Stomach (tissue), 9 donors: ENCODE results near the gene BRD2. TPM values are rescaled to one million over a fixed set of nuclear protein-coding genes. Genes with fewer than 3 reads are reported as not detected.

Experiments
- DNase-seq, 2 donors: peaks; one replicate each; pipeline versions ENCODE4 v3.0.0 to v3.0.0-alpha.2; 2013 to 2019
- H3K27ac ChIP-seq, 5 donors: fragments of 200-600 bp in 4 of 5; sonication (generic) in 4 of 5; one replicate each; pipeline ENCODE4 v1.5.1; 2013 to 2019; ENCODE audit warnings: mild to moderate bottlenecking in 1 of 5, moderate library complexity in 1 of 5
- H3K27me3 ChIP-seq, 3 donors: fragments of 200-600 bp; sonication (generic); one replicate each; pipeline ENCODE4 v1.5.1; 2017 to 2019; ENCODE audit warnings: mixed run types in 1 of 3
- H3K36me3 ChIP-seq, 4 donors: fragments of 200-600 bp; sonication (generic); 1 replicate in 3 of 4; 2 replicates in 1 of 4; pipeline ENCODE4 v1.5.1; 2016 to 2019
- H3K4me1 ChIP-seq, 4 donors: fragments of 200-600 bp; sonication (generic); one replicate each; pipeline ENCODE4 v1.5.1; 2016 to 2019
- H3K4me3 ChIP-seq, 4 donors: fragments of 200-600 bp; sonication (generic) in 3 of 4; one replicate each; pipeline ENCODE4 v1.5.1; 2016 to 2019; ENCODE audit warnings: mild to moderate bottlenecking in 1 of 4
- H3K9me3 ChIP-seq, 4 donors: fragments of 200-600 bp; sonication (generic); one replicate each; pipeline ENCODE4 v1.5.1; 2016 to 2019
- EP300 ChIP-seq: sonication (generic); formaldehyde crosslinking; IDR thresholded peaks from one replicate; pipeline ENCODE4 v1.6.1; 2017; ENCODE audit warnings: antibody characterized with exemption
- POLR2A ChIP-seq, 4 donors: fragments of 450-650 bp; IDR thresholded peaks; one replicate each; pipeline ENCODE4 v1.6.1; 2016; ENCODE audit warnings: antibody characterized with exemption in 4 of 4, control low read depth in 2 of 4, mild to moderate bottlenecking in 1 of 4, moderate library complexity in 1 of 4
- POLR2AphosphoS5 ChIP-seq, 3 donors: sonication (generic); formaldehyde crosslinking; IDR thresholded peaks; one replicate each; pipeline ENCODE4 v1.6.1; 2016; ENCODE audit warnings: antibody characterized with exemption in 3 of 3
- WGBS, 5 donors: extraction: QIAGEN DNeasy Blood & Tissue Kit in 3 of 5; methylation state at CpG; one replicate each; pipeline versions ENCODE4 v1.1.5 to v1.1.7; 2013 to 2018; 5-methylcytosine and 5-hydroxymethylcytosine counted together
- intact Hi-C: fragments of 100-400 bp; cut with DNase I; formaldehyde crosslinking; loops from one replicate; pipeline ENCODE4 v1.15.1; 2023; ENCODE audit warnings: low total_unique reads
- polyA plus RNA-seq, 3 donors: library from polyadenylated mRNA; stranded (reverse); fragments of 200-250 nt; gene quantifications; one replicate each; pipeline ENCODE4 v1.2.3, GENCODE V29; 2013
- total RNA-seq, 5 donors: library from RNA; depleted of rRNA; stranded (reverse); fragments of >200 nt; gene quantifications; one replicate each; pipeline versions ENCODE4 v1.1.0 to v1.2.3, GENCODE V29; 2014 to 2016
- TF ChIP-seq, protein P1 (sequence below), 7 experiments: fragments of 450-650 bp in 4 of 7; fragments of 200-600 bp in 3 of 7; sonication (generic) in 3 of 7; IDR thresholded peaks; one replicate each; pipeline ENCODE4 v1.5.1; 2016 to 2019; ENCODE audit warnings: antibody characterized with exemption in 7 of 7, control low read depth in 2 of 7, mild to moderate bottlenecking in 1 of 7
- donor health status: healthy with polysubstance abuse.
- donor health status: Bipolar disorder and iron deficiency.
- donor health status: healthy.

The BRD2 gene
- total and polyA plus RNA-seq, 8 donors, result 70.7 to 538 (median 129) TPM

- TF ChIP-seq, protein P1, sequence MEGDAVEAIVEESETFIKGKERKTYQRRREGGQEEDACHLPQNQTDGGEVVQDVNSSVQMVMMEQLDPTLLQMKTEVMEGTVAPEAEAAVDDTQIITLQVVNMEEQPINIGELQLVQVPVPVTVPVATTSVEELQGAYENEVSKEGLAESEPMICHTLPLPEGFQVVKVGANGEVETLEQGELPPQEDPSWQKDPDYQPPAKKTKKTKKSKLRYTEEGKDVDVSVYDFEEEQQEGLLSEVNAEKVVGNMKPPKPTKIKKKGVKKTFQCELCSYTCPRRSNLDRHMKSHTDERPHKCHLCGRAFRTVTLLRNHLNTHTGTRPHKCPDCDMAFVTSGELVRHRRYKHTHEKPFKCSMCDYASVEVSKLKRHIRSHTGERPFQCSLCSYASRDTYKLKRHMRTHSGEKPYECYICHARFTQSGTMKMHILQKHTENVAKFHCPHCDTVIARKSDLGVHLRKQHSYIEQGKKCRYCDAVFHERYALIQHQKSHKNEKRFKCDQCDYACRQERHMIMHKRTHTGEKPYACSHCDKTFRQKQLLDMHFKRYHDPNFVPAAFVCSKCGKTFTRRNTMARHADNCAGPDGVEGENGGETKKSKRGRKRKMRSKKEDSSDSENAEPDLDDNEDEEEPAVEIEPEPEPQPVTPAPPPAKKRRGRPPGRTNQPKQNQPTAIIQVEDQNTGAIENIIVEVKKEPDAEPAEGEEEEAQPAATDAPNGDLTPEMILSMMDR (IDR thresholded peaks at IDR 0.05), result peak in 5 of 7 experiments; percentile 74 to 83 (median 83)
- TF ChIP-seq EP300, result no peak
- peak; percentile 36 to 98 (median 92) for TF ChIP-seq POLR2AphosphoS5 (IDR thresholded peaks at IDR 0.05)
- TF ChIP-seq POLR2A (IDR thresholded peaks at IDR 0.05), result peak in 2 of 4 donors; percentile 33 to 46
- Histone ChIP-seq H3K9me3 (no peaks in the 10 kb centered on the region), H3K4me1 (peaks cover 0 to 48% (median 14%) of the 10 kb centered on the region in 4 donors), H3K36me3 (peaks cover 0 to 17% (median 5%) of the 10 kb centered on the region in 4 donors), H3K4me3 (peak within 1 kb of the TSS in 3 of 4 donors; percentile 29 to 46 (median 32)), H3K27ac (peak within 1 kb of the TSS; percentile 69 to 90 (median 71)), H3K27me3 (no peaks in the 10 kb centered on the region)
- peak; percentile 93 to 95 for DNase-seq
- 20 to 32% (median 22%) methylated on average over 10 of the region's 10 CpGs for WGBS, 5 donors
- intact Hi-C loops, result no loop called here
Measured at GRCh38 chr6:32952817-32953739, 15.3 kb upstream of the BRD2 start, which contains the start of gene HLA-DMA. Gene HLA-DMA, minus strand, starts transcription at chr6:32953097. Its CDS starts 61 bp downstream, at chr6:32953036.

DNA sequence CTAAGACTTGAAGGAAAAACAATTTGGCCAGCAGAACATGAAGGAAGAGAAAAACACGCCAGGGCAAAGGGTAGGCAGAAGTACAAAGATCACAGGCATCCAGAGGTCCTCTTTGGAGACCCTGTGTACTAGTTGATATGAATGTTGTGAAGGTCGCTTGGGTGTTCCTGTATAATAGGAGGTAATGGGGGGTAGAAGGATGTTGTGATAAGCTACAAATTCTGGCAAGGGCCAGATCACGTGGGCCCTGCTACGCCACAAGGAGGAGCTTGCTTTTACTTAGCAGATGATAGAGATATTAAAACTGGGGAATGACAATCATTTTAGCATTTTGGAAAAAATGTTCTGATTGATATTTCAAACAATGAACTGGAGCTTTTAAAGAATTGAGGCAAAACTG lies 14.6 kb upstream of the BRD2 start:
- no peak for DNase-seq
- intact Hi-C loops, result no loop called here
- Histone ChIP-seq H3K27ac (peak overlapping the region in 2 of 5 donors; percentile 84 to 90), H3K4me1 (peaks cover 0 to 48% (median 14%) of the 10 kb centered on the region in 4 donors), H3K27me3 (no peaks in the 10 kb centered on the region), H3K36me3 (peaks cover 0 to 14% (median 5%) of the 10 kb centered on the region in 4 donors), H3K9me3 (no peaks in the 10 kb centered on the region), H3K4me3 (no peak overlapping the region)
- TF ChIP-seq, protein P1 (IDR thresholded peaks at IDR 0.05), result no peak
- TF ChIP-seq POLR2AphosphoS5 (IDR thresholded peaks at IDR 0.05), result no peak
- no peak for TF ChIP-seq EP300
- no peak for TF ChIP-seq POLR2A (IDR thresholded peaks at IDR 0.05)
- 56 to 70% (median 66%) methylated on average over 4 of the region's 4 CpGs for WGBS, 5 donors

- intact Hi-C loops, result no loop called here
- H3K27me3 ChIP-seq, result no peaks in the 10 kb centered on the region
- no peak overlapping the region for H3K27ac ChIP-seq
- peaks cover 0 to 48% (median 14%) of the 10 kb centered on the region in 4 donors for H3K4me1 ChIP-seq
- H3K36me3 ChIP-seq, result peaks cover 0 to 10% (median 4%) of the 10 kb centered on the region in 4 donors
- WGBS, 5 donors, result 91 to 94% (median 92%) methylated on average over 4 of the region's 4 CpGs
- DNase-seq, result no peak
- TF ChIP-seq, protein P1 (IDR thresholded peaks at IDR 0.05), result no peak
- TF ChIP-seq EP300, result no peak
- no peaks in the 10 kb centered on the region for H3K9me3 ChIP-seq
- H3K4me3 ChIP-seq, result no peak overlapping the region
Measured at GRCh38 chr6:32954267-32954666, 14.1 kb upstream of the BRD2 start.

DNA sequence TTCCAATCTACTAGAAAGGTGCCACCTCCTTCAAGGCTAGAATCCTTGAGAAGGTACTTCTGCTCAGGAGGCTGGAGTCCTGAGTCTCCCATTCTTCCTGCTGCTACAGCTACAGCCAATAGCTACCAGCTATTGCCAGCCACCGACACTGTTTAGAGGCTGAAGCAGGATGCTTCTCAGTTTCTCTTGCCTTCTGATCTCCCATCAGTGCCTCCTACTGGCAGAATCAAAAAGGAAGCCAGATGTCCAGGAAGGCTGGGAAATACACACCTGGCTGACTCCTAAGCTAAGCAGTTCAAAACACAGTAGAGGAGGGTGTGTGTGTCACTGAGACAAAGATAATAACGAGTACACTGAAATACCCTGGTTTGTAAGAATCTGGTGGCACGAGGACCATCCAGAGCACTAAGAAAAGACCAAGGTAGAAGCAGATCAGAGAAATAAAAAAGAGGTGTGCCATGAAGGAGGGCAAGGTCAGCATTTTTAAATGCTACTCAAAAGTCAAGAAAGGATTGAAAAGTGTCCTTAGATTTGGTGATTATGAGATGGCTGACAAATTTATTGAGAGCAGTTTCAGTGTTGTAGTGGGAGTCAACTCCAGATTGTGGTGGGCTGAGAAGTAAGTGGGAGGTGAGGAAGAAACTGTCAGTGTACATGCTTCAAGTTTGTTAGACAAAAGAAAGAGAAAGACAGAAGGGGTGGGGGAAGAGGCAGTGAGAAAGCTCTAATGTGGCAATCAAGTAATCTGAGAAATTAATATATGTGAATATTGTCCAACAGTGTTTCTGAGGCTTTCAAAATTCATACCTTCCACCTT lies 13.2 kb upstream of the BRD2 start:
- H3K27me3 ChIP-seq, result no peaks in the 10 kb centered on the region
- TF ChIP-seq, protein P1 (IDR thresholded peaks at IDR 0.05), result peak in 1 of 7 experiments; percentile 0
- TF ChIP-seq POLR2A (IDR thresholded peaks at IDR 0.05), result no peak
- no peak for TF ChIP-seq POLR2AphosphoS5 (IDR thresholded peaks at IDR 0.05)
- no peak for TF ChIP-seq EP300
- H3K27ac ChIP-seq, result no peak overlapping the region
- peaks cover 0 to 41% (median 14%) of the 10 kb centered on the region in 4 donors for H3K4me1 ChIP-seq
- no peak overlapping the region for H3K4me3 ChIP-seq
- peaks cover 0 to 1% (median 0%) of the 10 kb centered on the region in 4 donors for H3K36me3 ChIP-seq
- DNase-seq, result peak; percentile 38 to 56
- no peaks in the 10 kb centered on the region for H3K9me3 ChIP-seq
- WGBS, 5 donors, result 23 to 45% (median 26%) methylated on average over 3 of the region's 3 CpGs
- intact Hi-C loops, result no loop called here
